Measurements from ENCODE around the gene SYK.
"Not testable (repeated sequence)": the region's sequence is repeated elsewhere in the genome, so short reads cannot be mapped to it uniquely, and the experiment has no call there.

The SYK gene

DNA sequence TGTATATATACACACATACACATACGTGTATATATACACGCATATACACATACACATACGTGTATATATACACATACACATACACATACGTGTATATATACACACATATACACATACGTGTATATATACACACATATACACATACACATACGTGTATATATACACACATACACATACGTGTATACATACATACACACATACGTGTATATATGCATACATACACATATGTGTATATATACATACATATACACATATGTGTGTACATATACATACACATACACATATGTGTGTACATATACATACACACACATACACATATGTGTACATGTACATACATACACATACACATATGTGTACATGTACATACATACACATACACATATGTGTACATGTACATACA is 82.6 kb downstream of the SYK start:
- TF ChIP-seq, protein P1, sequence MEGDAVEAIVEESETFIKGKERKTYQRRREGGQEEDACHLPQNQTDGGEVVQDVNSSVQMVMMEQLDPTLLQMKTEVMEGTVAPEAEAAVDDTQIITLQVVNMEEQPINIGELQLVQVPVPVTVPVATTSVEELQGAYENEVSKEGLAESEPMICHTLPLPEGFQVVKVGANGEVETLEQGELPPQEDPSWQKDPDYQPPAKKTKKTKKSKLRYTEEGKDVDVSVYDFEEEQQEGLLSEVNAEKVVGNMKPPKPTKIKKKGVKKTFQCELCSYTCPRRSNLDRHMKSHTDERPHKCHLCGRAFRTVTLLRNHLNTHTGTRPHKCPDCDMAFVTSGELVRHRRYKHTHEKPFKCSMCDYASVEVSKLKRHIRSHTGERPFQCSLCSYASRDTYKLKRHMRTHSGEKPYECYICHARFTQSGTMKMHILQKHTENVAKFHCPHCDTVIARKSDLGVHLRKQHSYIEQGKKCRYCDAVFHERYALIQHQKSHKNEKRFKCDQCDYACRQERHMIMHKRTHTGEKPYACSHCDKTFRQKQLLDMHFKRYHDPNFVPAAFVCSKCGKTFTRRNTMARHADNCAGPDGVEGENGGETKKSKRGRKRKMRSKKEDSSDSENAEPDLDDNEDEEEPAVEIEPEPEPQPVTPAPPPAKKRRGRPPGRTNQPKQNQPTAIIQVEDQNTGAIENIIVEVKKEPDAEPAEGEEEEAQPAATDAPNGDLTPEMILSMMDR (conservative IDR thresholded peaks at IDR 0.05; ENCODE audit: low read length): no peak
- H3K4me3 ChIP-seq (ENCODE audit: low read length): no peak overlapping the region
- no peak for DNase-seq (ENCODE audit: low read depth)

DNA sequence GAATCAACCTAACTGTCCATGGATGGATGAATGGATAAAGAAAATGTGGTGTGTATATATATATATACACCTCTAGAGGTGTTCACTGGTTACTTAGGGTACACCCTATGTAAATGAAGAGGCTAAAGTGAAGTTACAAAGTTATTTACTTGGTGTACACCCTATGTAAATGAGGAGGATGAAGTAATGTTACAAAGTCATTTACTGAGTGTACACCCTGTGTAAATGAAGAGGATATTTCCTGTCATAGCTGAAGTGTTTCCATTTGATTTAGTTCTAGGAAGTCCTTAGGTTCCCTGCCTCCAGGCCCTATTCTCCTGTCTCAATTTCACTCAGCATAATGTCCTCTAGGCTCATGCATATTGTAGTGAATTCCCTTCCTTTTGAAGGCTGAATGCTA is 85.2 kb downstream of the SYK start:
- not testable (repeated sequence) for DNase-seq (ENCODE audit: low read depth); H3K4me3 ChIP-seq (ENCODE audit: low read length)

DNA sequence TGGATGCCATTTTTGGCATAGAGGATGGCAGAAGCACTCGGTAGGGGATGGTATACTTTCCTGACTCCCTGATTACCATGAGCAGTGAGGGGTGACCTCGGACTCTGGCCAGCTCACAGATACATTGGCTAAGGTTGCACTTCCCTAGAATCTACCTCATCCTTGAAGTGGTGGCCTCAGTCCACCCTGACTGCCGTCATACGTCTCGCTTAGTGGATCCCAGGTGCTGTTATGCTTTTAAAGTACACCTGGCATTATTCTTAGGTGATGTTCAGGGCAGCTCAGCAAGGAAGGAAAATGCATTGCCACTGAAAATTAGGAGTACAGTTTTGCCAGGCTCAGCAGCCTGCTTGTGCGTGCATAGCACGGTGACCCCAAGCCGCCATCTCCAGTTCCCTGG is 87.3 kb downstream of the SYK start:
- TF ChIP-seq, protein P1 (conservative IDR thresholded peaks at IDR 0.05; ENCODE audit: low read length): no peak
- no peak overlapping the region for H3K4me3 ChIP-seq (ENCODE audit: low read length)
- DNase-seq (ENCODE audit: low read depth): no peak

DNA sequence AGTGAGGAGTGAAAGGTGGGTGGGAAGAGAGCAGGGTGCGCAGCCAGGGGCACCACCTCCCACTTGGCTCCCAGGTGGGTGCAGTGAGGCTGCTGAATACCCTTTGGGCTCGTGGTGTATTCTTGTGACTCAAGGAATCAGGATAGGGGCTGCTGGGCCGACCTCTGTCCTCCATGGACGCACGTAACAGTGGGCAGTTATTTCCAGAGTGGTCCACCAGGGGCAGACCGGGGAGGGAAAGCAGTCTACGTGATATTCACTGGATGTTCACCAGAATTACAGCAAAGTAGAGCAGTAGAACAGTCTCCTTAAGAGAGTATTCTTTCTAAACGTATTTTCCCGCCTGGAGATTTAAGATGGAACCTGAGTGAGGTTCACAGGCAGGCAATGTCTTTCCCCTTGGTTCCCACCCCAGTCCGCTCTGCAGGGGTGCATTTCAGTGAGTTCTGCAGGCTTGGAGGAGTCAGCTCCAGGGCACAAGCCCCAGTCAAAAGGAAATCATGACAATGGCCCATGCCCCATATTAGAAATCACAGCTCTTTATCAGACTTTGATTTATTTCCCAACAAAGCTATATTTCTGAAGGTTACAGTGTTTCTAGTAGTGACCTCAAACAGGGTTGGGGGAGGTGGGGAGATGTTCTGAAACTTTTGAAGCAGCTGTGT is 88.7 kb downstream of the SYK start:
- TF ChIP-seq, protein P1 (conservative IDR thresholded peaks at IDR 0.05; ENCODE audit: low read length): no peak
- H3K4me3 ChIP-seq (ENCODE audit: low read length): no peak overlapping the region
- no peak for DNase-seq (ENCODE audit: low read depth)

DNA sequence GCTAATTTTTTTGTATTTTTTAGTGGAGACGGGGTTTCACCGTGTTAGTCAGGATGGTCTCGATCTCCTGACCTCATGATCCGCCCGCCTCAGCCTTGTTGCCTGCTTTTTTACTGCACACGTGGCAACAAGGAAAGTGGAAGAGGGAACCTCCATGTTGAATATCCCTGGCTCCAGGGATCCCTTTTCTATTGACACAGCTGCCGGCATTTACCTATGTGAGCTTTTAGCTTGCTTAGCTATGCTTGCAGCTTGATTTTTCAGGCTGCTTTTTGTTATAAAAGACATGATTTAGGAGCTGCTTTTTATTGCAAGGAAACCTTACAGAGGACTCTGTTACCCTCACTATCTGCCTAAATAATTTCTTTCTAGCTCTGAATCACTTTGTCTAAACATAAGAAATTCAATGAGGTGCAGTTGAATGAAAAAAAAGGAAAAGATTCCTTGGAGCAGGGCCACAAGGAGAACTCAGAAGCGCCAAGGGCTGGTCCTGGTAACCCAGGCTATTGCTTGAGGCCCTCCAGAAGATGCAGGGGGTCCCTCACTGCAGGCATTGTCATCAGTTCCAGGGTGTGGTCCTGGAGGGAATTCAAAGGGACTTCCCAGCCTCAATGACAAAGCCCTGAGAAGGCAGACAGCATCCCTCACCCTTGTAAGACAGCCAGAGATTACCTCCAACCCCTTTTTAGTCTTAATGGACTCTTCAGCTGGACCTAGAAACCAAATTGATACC is 89.9 kb downstream of the SYK start:
- no peak overlapping the region for H3K4me3 ChIP-seq (ENCODE audit: low read length)
- TF ChIP-seq, protein P1 (conservative IDR thresholded peaks at IDR 0.05; ENCODE audit: low read length): no peak
- no peak for DNase-seq (ENCODE audit: low read depth)

DNA sequence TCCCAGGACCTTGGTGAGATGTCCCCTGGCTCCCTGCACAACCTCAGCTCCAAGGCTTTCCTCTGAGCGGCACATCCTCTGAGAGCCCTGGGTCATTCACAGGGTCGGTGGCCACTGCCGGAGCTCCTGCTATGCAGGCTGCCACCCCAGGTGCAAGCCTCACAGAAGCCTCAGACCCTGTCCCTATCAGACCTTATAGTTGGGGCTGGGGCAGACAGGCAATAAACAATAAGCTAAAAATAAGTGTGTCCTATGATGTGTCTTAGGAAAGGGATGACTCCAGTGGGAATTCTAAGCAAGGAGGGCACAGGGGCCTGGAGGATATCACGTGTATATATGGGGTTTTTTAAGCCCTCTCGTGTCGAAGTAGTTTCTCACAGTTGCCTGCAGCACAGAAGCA is 91.3 kb downstream of the SYK start:
- TF ChIP-seq, protein P1 (conservative IDR thresholded peaks at IDR 0.05; ENCODE audit: low read length): no peak
- DNase-seq (ENCODE audit: low read depth): no peak

DNA sequence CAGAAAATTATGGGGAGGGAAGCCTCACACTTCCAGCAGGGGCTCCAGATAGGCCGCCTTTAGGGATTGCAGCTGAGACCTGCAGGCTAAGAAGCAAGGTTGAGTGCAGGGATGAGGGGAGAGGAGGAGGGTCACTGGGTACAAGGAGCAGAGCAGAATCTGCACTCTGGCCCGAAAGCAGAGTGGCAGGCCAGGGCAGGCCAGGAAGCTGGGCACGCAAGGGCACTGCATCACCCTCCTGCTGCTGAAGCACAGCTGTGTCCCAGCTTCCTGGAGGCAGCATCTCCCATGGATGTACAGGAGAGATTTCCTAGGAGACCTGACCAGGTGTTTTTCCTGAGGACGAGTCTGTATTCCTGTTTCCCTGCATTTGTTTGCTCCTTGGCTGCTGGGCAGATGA is 92.1 kb downstream of the SYK start:
- TF ChIP-seq, protein P1 (conservative IDR thresholded peaks at IDR 0.05; ENCODE audit: low read length): no peak
- DNase-seq (ENCODE audit: low read depth): no peak
- no peak overlapping the region for H3K4me3 ChIP-seq (ENCODE audit: low read length)

More for the DNA sequence above, 91.3 kb downstream of the SYK start:
- H3K4me3 ChIP-seq (ENCODE audit: low read length): no peak overlapping the region

Data from AG10803 (cell line).